AG09319 (cell line): Measurements from ENCODE around the gene ADGRF1.

Experiments
- DNase-seq: peaks from one replicate; pipeline ENCODE4 v3.0.0-alpha.2; 2010; ENCODE audit warnings: low read depth; ENCODE audit errors: extremely low read depth
- TF ChIP-seq, protein P1 (sequence below): IDR thresholded peaks from 2 replicates; pipeline ENCODE4 v1.5.1; 2011; ENCODE audit warnings: low read depth, mild to moderate bottlenecking, inconsistent platforms, low read length, moderate library complexity

Gene ADGRF1

DNA sequence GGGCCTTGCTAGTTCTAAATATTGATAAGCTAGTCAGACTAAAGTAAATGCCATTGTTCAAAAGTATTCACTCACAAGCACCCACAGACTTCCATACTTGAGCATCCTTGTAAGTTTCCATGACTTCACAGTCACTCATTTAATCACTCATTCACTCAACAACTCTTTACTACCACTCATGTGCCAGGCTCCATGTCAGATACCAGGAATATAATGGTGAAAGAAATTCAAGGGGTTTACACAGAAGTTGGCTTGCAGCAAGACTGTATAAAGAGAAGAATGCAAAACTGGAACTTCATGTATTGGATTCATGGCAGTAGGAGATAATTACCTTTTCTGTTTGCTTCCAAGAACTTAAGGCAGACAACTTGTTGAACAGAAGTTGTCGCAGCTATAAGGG lies 36.6 kb downstream of the ADGRF1 start:
- no peak for DNase-seq
- TF ChIP-seq, protein P1, sequence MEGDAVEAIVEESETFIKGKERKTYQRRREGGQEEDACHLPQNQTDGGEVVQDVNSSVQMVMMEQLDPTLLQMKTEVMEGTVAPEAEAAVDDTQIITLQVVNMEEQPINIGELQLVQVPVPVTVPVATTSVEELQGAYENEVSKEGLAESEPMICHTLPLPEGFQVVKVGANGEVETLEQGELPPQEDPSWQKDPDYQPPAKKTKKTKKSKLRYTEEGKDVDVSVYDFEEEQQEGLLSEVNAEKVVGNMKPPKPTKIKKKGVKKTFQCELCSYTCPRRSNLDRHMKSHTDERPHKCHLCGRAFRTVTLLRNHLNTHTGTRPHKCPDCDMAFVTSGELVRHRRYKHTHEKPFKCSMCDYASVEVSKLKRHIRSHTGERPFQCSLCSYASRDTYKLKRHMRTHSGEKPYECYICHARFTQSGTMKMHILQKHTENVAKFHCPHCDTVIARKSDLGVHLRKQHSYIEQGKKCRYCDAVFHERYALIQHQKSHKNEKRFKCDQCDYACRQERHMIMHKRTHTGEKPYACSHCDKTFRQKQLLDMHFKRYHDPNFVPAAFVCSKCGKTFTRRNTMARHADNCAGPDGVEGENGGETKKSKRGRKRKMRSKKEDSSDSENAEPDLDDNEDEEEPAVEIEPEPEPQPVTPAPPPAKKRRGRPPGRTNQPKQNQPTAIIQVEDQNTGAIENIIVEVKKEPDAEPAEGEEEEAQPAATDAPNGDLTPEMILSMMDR: no peak

DNA sequence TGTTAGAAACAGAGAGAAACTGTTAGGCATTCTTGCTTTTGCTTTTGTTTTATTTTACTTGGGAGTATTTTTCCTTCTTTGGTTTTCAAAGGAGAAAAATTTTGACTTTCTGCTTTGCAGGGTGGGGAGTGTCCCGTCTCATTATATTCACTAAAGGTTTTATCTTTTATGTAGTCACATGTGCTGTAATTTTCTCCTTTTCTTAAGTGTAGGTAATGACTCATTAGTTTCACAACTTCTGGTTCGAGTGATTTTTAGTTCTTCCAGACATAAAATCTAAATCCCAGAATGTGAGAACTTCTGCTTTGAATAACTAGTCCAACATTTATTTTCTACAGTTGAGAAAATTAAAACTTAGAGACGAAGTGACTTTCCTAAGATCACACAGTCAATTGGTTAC lies 37.7 kb downstream of the ADGRF1 start:
- TF ChIP-seq, protein P1: no peak
- DNase-seq: no peak

DNA sequence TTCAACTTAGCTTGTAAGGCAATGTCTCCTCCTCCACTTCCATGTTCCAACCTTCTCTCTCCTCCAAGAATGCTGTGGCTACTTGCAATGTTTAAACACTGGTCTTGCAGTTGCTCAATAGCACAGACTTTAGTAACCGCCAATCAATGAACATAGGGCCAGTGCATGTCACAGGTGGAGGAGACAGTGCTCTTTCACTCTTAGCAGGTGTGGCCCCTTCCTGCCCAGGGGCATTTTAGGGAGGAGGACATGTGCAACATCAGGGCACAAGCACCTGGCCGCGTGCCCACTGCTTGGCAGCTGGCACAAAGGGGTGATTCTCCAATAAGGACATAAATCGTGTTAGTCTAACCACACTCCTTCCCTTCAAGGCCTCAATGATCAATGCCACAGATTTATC lies 41.3 kb downstream of the ADGRF1 start:
- TF ChIP-seq, protein P1: no peak
- DNase-seq: no peak

DNA sequence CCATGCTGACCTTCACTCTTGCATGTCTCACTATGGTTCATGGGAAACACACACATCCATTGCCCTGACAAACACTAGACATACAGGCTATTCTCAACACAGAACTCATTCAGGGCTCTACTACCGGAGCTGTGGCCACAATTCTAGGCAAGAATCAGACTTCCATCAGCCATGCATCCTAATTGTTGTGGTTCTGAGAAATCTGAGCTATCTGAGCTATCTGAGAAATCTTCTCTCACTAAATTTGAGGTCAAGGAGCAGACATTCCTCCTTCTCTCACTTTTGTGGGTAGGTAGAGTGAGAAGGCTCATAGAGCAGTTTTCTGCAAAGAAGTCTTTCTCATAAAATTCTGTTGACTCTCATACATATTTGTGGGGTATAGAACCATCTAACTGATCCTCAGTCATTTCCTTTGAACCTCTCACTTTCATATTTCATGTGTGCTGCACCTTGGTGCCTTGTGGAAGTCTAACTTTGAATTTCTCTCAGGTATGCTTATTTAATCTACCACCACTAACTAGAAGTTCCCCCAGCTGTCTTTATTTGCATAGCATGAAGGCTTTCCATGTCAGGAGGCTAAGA lies 43.6 kb downstream of the ADGRF1 start:
- DNase-seq: no peak
- TF ChIP-seq, protein P1: no peak

DNA sequence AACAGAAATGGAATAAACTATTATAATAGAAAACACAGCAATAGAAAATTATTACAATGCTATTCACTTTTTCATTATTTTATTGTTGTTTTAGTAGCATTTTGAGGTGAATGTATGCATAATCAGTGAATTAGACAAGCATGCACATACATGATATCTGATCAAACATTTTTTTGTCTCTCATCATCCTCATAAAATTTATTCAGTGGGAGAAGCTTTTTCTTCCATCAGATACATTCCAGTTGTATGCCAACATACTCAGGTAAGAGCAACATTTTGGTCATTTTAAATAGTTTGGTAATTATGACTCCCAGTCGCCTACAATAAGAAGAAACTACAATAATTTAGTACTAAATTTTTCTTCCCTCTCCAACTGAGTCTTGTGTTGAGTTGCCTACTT lies 44.5 kb downstream of the ADGRF1 start:
- DNase-seq: no peak
- TF ChIP-seq, protein P1: no peak

DNA sequence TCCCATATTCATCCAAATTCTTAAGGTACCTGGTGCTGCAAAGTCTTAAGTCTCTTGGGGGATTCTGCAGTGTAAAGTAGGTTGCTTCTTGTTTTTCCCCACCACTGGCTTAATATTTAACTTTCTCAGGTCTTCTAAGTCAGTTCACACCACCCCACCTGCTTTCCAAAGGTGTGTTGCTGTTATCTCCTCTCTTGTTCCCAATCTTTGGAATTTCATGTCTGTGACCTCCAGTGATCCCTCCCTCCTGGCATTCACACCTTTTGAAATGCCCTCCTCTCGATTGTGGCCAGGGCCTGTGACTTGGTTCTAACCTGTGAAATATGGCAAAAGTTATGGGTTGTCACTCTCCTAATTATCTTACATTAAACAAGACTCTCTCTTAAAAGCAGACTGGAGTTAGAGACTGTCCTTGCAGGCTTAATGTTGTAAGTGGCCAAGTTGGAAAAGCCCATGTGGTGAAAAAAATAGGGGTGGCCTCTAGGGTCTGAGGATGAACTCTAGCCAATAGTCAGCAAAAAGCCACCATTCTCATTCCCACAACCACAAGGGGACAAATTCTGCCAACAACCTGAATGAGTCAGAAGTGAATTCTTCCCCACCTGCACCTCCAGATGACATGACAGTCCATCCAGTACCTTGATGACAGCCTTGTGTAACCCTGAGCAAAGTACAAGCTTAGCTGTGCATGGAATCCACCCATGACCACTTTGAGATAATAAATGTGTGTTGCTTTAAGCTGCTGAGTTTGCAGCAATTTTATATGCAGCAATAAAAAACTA lies 45.1 kb downstream of the ADGRF1 start:
- DNase-seq: no peak
- TF ChIP-seq, protein P1: no peak

DNA sequence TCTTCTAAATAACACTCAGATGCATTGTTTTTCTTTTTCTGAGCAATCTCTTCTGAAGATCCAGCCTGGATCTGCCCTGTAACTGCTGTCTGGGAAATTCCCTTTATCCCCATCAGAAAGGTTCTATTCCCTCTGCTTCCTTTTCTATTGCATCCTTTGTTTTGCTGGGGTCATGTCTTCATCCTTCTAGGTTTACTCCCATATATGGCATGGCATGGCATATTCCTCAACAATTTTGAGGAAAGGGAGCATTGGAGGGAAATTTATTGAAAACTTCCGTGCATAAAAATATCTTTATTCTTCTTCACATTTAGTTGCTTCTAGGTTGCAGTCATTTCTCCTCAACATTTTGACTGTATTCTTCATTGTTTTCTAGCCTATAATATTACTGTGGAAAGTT lies 47.2 kb downstream of the ADGRF1 start:
- TF ChIP-seq, protein P1: no peak
- no peak for DNase-seq
